ENCODE data around the gene ISLR. TPM values are rescaled to one million over a fixed set of nuclear protein-coding genes. Genes with fewer than 3 reads are reported as not detected.

Gene ISLR
- total RNA-seq, 1 donor from 2014 or later, result 2.6 TPM

DNA sequence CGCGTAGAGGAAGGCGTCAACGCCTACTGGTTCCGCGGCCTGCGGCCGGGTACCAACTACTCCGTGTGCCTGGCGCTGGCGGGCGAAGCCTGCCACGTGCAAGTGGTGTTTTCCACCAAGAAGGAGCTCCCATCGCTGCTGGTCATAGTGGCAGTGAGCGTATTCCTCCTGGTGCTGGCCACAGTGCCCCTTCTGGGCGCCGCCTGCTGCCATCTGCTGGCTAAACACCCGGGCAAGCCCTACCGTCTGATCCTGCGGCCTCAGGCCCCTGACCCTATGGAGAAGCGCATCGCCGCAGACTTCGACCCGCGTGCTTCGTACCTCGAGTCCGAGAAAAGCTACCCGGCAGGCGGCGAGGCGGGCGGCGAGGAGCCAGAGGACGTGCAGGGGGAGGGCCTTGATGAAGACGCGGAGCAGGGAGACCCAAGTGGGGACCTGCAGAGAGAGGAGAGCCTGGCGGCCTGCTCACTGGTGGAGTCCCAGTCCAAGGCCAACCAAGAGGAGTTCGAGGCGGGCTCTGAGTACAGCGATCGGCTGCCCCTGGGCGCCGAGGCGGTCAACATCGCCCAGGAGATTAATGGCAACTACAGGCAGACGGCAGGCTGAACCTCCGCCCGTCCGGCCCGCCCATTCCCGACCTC lies 39.0 kb upstream of the ISLR start:
- peaks cover 56% of the 10 kb centered on the region for H3K4me1 Mint-ChIP-seq
- H3K27ac Mint-ChIP-seq (ENCODE audit: unreplicated experiment), result no peak overlapping the region
- H3K27me3 Mint-ChIP-seq (ENCODE audit: low read depth), result peaks cover 86% of the 10 kb centered on the region
- H3K36me3 Mint-ChIP-seq (ENCODE audit: low read depth), result peaks cover 5% of the 10 kb centered on the region
- peak overlapping the region; percentile 81 for H3K4me3 Mint-ChIP-seq
- H3K9me3 Mint-ChIP-seq, result no peaks in the 10 kb centered on the region
- TF ChIP-seq, protein P1, sequence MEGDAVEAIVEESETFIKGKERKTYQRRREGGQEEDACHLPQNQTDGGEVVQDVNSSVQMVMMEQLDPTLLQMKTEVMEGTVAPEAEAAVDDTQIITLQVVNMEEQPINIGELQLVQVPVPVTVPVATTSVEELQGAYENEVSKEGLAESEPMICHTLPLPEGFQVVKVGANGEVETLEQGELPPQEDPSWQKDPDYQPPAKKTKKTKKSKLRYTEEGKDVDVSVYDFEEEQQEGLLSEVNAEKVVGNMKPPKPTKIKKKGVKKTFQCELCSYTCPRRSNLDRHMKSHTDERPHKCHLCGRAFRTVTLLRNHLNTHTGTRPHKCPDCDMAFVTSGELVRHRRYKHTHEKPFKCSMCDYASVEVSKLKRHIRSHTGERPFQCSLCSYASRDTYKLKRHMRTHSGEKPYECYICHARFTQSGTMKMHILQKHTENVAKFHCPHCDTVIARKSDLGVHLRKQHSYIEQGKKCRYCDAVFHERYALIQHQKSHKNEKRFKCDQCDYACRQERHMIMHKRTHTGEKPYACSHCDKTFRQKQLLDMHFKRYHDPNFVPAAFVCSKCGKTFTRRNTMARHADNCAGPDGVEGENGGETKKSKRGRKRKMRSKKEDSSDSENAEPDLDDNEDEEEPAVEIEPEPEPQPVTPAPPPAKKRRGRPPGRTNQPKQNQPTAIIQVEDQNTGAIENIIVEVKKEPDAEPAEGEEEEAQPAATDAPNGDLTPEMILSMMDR (conservative IDR thresholded peaks at IDR 0.05), result peak; percentile 55
- DNase-seq (ENCODE audit: low read depth, low spot score), result peak; percentile 62

DNA sequence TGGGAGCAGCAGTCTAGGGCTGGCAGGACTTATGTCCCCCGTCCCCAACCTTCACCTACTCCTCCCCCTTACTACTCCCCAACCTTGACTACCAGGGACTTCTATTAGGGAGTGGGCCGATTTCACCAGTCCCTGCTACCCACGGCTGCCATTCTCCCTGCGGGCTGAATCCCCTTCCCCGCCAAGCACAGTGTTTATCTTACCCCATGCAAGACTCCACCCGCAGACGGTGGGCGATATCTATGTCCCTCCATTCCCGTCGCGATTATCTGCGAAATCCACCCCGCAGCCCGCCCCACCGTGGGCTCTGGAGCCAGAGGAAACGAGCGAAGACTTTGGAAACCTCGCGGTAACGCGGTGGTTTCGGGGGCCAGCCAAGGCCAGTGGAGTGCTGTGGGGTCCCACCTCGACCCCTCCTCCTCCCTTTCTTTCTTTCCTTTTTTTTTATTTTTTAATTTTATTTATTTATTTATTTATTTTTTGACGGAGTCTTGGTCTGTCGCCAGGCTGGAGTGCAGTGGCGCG lies 38.4 kb upstream of the ISLR start:
- Mint-ChIP-seq H3K36me3 (ENCODE audit: low read depth) (peaks cover 5% of the 10 kb centered on the region), H3K27ac (ENCODE audit: unreplicated experiment) (no peak overlapping the region), H3K9me3 (no peaks in the 10 kb centered on the region), H3K27me3 (ENCODE audit: low read depth) (peaks cover 80% of the 10 kb centered on the region), H3K4me3 (peak overlapping the region; percentile 81), H3K4me1 (peaks cover 53% of the 10 kb centered on the region)
- DNase-seq (ENCODE audit: low read depth, low spot score), result no peak
- TF ChIP-seq, protein P1 (conservative IDR thresholded peaks at IDR 0.05), result no peak

DNA sequence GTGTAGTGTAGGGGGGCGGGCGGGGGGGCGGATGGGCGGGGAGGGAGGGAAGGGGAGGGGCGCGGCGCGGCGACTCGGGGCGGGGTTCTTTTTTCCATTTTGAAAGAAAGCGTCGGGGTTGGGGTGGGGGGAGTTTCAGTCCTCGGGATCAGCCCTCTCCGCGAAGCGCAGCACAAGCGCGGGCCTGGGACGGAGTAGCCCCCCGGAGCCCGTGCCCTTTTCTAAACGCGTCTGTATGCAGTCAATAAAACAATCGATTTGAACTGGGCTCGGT lies 37.0 kb upstream of the ISLR start:
- peaks cover 44% of the 10 kb centered on the region for H3K4me1 Mint-ChIP-seq
- H3K9me3 Mint-ChIP-seq, result no peaks in the 10 kb centered on the region
- DNase-seq (ENCODE audit: low read depth, low spot score), result no peak
- peaks cover 5% of the 10 kb centered on the region for H3K36me3 Mint-ChIP-seq (ENCODE audit: low read depth)
- peaks cover 67% of the 10 kb centered on the region for H3K27me3 Mint-ChIP-seq (ENCODE audit: low read depth)
- H3K4me3 Mint-ChIP-seq, result peak overlapping the region; percentile 87
- TF ChIP-seq, protein P1 (conservative IDR thresholded peaks at IDR 0.05), result no peak
- no peak overlapping the region for H3K27ac Mint-ChIP-seq (ENCODE audit: unreplicated experiment)

DNA sequence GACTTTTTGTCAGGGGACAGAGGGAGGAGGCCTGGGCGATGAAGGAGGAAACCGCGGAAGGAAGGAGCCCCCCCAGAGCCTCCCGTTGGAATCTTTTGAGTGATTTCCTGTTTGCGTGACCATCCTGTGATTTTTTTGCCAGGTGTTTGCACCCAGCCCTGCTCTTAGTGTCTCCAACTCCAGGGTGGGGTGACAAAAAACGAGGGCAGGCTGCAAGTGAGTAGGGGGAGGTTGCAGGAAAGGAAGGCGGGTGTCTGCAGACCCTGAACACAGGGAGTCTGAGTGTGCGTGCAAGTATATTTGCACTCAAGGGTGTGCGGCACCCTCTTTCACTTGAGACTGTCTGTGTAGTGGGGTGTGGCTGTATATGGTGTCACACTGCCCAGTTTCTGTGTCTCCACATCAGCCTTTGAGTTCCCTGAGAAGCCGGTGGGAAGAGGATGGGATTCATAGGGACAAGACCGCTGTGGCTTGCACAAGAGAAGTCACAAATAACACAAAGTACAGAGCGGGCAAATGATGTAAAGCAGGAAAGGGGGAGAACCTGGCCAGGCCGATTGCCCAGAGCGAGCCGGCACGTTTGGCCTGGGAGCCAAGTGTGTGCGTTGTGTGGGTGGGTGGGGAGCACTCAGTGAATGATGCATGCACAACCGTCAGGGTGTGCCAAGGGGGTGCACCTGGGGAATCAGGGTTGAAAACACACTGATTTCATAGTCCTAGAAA lies 36.5 kb upstream of the ISLR start:
- peaks cover 62% of the 10 kb centered on the region for H3K27me3 Mint-ChIP-seq (ENCODE audit: low read depth)

DNA sequence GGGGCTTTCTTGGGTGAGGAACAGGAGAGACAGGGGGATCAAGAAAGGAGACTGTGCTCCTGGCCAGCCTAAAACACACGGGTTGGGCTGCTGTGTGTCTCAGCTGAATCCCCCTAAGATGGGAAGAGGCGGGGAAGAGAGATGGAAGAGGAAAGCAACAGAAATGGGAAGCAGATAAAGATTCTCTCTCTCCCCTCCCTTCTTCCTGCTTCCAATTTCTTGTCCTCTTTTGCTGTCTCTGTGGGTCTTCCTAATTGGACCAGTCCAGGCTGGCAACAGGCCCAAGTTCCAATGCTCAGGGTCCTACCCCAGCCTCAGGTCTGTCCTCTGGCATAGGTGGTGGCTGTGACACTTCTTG lies 36.0 kb upstream of the ISLR start:
- DNase-seq (ENCODE audit: low read depth, low spot score), result no peak
- H3K27me3 Mint-ChIP-seq (ENCODE audit: low read depth), result peaks cover 56% of the 10 kb centered on the region
- TF ChIP-seq, protein P1 (conservative IDR thresholded peaks at IDR 0.05), result no peak
- peak overlapping the region; percentile 42 for H3K4me3 Mint-ChIP-seq
- H3K9me3 Mint-ChIP-seq, result no peaks in the 10 kb centered on the region
- peaks cover 37% of the 10 kb centered on the region for H3K4me1 Mint-ChIP-seq
- H3K27ac Mint-ChIP-seq (ENCODE audit: unreplicated experiment), result no peak overlapping the region
- no peaks in the 10 kb centered on the region for H3K36me3 Mint-ChIP-seq (ENCODE audit: low read depth)

More for the DNA sequence above, 36.5 kb upstream of the ISLR start:
- H3K36me3 Mint-ChIP-seq (ENCODE audit: low read depth), result peaks cover 2% of the 10 kb centered on the region
- H3K4me1 Mint-ChIP-seq, result peaks cover 41% of the 10 kb centered on the region
- H3K4me3 Mint-ChIP-seq, result peak overlapping the region; percentile 87
- DNase-seq (ENCODE audit: low read depth, low spot score), result no peak
- H3K27ac Mint-ChIP-seq (ENCODE audit: unreplicated experiment), result no peak overlapping the region
- TF ChIP-seq, protein P1 (conservative IDR thresholded peaks at IDR 0.05), result no peak
- no peaks in the 10 kb centered on the region for H3K9me3 Mint-ChIP-seq
